HG03571 (cell line): ENCODE measurements around the gene UBXN7.
"Not testable (repeated sequence)": the region's sequence is repeated elsewhere in the genome, so short reads cannot be mapped to it uniquely, and the experiment has no call there.

Experiments used
- ATAC-seq: cut with Tn5 transposase; IDR thresholded peaks from one replicate; pipeline ENCODE4 v1.9.1; 2021; ENCODE audit not compliant: unreplicated experiment

UBXN7 gene

DNA sequence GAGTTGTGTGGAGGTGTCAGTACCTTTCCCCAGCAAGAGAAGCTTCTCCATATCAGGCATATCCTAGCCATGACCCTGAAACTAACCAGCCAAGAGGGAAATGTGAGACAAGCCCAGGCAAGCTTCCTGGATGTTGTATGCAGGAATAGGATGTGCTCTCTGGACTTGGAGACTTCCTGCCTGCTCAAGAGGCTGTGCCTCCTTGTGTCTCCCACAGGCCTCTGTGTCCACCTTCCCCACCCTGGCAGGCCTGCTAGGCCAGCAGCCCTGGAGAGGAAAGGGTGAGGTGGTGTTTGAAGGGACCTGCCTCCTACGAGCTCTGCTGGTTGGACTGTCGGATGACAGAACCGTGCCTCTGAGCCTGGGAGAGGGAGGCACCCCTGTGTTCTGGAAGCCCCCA lies 112.1 kb downstream of the UBXN7 start:
- no peak for ATAC-seq

- peak; percentile 72 for ATAC-seq
These were observed 114.3 kb downstream of the UBXN7 start, which contains the start of gene DYNLT2B for GRCh38 chr3:196317687-196318467. Gene DYNLT2B (minus strand): TSS chr3:196318240. CDS start chr3:196318152, 88 bp downstream.

- not testable (repeated sequence) for ATAC-seq
These were observed 115.2 kb downstream of the UBXN7 start for GRCh38 chr3:196316799-196317686.

DNA sequence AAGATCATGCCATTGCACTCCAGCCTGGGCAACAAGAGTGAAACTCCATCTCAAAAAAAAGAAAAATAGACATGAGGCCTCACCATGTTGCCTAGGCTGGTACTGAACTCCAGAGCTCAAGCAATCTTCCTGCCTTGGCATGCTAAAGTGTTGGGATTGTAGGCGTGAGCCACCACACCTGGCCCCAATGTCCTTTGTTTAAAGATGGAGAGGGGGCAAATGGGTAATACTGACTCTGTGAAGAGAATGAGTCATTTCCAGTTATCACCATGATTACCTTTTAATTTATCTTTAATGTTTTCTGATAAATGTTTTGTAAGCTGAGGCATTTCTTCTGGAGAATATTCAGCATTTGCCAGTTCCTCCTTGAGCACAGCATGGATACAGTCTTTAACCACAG lies 116.4 kb downstream of the UBXN7 start:
- no peak for ATAC-seq

- ATAC-seq, result no peak
These were observed 117.6 kb downstream of the UBXN7 start for GRCh38 chr3:196314597-196314996.

DNA sequence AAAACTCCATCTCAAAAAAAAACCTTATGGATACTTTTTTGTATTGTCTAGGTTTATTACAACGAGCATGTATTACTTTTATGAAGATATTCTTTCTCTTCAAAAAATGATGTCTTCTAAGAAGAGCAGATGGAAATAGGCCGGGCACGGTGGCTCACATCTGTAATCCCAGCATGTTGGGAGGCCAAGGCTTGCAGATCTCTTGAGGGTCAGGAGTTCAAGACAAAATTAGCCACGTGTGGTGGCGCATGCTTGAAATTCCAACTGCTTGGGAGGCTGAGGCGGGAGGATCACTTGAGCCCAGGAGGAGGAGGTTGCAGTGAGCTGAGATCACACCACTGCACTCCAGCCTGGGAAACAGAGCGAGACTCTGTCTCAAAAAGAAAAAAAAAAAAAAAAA lies 118.1 kb downstream of the UBXN7 start:
- ATAC-seq, result not testable (repeated sequence)

DNA sequence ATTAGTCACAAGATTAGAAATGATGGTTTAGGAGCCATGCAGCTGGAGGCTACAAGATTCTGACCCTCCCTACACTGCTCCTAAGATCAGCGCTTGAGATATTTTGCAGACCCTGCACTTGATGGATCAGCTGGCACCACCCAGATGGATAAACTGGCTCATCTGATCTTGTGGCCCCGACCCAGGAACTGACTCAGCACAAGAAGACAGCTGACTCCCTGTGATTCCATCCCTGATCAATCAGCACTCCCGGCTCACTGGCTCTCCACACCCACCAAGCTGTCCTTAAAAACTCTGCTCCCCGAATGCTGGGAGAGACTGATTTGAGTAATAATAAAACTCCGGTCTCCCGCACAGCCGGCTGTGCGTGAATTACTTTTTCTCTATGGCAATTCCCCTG lies 129.3 kb downstream of the UBXN7 start:
- not testable (repeated sequence) for ATAC-seq

- not testable (repeated sequence) for ATAC-seq
These were observed 129.7 kb downstream of the UBXN7 start for GRCh38 chr3:196302551-196302950.

GRCh38 chr3:196298521-196298920 lies 133.7 kb downstream of the UBXN7 start:
- ATAC-seq, result no peak
